Stimulated activated CD8-positive, alpha-beta memory T cell treated with anti-CD3 and anti-CD28 coated beads, Interleukin-15, amount 100 ng/mL, for 4 hours (primary cell): ENCODE measurements around the gene KISS1.
A peak's percentile ranks its signal among the peaks of the same experiment; 100 is the strongest.

Source experiments
- DNase-seq, 2 donors: peaks; one replicate each; pipeline ENCODE4 v3.0.0-alpha.2; 2020; ENCODE audit warnings: low read depth in 2 of 2

The KISS1 gene

GRCh38 chr1:204192046-204192445 lies 4.2 kb downstream of the KISS1 start:
- DNase-seq: no peak

DNA sequence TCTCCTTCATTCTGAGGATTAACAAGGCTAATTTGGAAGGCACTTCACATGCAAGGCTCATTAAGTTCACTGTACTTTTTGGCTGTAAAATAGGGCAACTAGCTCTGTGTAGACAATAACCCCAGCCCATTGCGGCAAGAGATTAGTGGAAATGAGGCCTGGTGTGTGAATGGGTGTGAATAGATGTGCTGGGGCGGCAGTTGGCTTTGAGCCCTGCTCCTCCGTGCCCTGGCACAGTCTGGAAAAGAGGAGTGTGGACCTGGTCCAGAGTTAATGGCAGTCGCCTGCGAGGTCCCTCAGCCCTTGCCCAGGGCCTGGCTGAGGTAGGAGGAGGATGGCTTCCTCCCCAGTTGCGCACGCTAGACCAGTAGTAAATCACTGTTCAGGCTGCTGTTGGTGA lies 4.8 kb downstream of the KISS1 start:
- no peak for DNase-seq

GRCh38 chr1:204190212-204191211 lies 5.8 kb downstream of the KISS1 start:
- DNase-seq: peak in 1 of 2 donors; percentile 11

GRCh38 chr1:204188959-204189639 lies 7.2 kb downstream of the KISS1 start:
- DNase-seq: no peak

DNA sequence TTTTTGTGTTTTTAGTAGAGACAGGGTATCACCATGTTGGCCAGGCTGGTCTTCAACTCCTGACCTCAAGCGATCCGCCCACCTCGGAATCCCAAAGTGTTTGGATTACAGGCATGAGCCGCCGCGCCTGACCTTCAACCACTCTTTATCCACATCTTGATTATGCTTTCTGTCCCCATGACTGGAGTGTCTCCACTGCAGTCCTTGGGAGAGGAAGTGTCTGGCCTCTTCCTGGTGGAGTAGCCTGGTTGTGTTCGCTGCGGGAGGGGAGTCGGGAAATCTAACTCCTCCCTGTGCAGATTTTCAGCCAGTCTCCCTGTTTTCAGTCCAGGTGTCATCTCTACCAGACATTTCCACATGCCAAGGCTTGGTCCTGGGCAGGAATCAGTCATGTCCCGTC lies 9.7 kb downstream of the KISS1 start:
- DNase-seq: no peak

- no peak for DNase-seq
Observed at GRCh38 chr1:204181116-204181515, 15.2 kb downstream of the KISS1 start.

GRCh38 chr1:204180133-204180532 lies 16.2 kb downstream of the KISS1 start:
- DNase-seq: no peak

DNA sequence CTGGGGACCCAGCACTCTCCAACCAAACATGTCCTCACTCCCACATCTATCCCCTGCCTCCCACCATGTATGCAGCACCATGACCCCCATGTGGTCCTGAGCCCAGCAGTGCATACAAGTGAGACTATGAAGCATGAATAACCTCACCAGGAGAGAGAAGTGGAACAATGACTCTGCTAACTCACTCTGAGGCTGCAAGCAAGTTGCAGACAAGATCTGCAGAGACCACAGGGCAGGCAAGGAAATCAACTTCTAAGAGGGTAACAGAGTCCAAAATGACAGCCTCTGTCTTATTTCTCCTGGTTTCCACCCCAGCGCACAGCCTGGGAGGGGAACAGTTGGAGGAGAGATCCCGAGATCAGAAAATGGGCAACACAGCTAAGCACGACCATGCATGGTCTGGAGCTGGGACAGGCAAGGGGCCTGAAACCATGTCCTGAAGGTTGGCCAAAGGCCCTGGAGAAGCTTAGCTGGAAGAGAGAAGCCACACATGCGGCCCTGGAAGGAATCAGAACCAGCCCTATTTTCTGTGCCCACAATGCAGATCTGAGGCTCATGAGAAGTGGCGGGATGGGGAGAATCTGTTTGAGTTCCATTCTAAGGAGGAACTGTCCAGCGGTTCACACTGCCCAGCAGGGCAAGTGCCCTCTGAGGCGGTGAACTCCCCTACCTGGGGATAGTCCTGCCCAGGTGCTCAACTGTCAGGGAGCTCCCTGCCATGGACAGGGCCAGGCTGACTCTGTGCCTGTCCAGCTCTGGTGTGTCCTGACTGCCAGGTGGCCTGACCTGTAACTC lies 17.6 kb downstream of the KISS1 start:
- no peak for DNase-seq

DNA sequence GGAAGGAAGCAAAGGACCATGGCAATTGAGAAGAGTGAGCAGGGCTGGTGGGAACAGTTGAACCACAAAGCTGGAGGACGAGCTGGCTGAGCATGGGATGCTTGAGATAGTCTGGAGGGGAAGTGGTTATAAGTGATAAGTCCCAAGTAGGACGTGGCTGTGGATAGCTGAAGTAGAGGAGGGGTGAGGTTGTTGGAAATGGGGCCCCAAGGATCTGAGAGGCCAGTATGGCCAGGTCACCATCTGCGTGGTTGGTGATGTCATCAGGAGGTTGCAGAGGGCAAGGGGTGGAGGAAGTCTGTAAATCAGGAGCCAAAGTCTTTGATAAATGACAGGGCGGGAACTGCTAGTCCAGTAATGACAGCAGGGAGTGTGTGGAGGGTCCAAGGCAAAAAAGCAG lies 19.2 kb downstream of the KISS1 start:
- no peak for DNase-seq

- DNase-seq: no peak
Observed at GRCh38 chr1:204176049-204176448, 20.2 kb downstream of the KISS1 start.

DNA sequence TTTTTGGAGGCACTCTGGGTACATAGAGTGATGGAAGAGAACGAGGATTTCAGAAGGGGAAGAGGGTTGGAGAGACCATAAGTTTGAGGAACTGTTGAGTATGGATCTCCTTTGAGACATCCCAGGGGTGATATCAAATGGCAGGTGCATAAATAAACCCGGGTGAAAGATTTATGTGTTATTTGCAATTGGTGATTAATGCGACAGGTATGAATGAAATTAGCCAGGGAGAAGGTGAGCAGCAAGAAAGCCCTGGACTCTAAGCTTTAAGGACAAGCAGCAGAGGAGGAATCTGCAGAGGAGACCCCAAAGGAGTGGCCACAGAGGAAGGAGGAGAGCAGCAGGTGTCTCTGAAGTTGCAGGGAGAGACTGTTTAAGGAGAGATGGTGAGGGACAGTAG lies 21.3 kb downstream of the KISS1 start:
- DNase-seq: no peak

- no peak for DNase-seq
Observed at GRCh38 chr1:204172404-204173029, 23.8 kb downstream of the KISS1 start.

DNA sequence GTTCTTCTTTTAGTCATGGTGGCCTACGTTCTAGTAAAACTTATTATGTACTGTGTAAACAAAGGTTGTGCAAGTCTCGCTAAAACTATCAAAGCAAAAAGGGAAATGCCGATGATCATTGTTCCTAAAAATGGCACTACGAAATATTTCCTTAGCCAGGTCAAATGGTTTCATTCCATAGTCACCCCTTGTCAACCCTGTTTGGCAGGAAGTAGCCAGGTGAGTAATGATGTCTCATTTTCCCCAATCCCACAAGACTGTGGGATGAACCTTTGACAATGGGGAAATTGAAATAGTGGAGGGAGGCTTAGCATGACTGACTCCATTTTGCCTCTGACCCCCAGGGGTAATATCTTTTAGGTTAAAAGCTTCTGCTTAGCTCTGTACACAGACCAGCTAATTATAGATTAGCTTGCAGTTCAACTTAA lies 24.5 kb downstream of the KISS1 start:
- DNase-seq: no peak

DNA sequence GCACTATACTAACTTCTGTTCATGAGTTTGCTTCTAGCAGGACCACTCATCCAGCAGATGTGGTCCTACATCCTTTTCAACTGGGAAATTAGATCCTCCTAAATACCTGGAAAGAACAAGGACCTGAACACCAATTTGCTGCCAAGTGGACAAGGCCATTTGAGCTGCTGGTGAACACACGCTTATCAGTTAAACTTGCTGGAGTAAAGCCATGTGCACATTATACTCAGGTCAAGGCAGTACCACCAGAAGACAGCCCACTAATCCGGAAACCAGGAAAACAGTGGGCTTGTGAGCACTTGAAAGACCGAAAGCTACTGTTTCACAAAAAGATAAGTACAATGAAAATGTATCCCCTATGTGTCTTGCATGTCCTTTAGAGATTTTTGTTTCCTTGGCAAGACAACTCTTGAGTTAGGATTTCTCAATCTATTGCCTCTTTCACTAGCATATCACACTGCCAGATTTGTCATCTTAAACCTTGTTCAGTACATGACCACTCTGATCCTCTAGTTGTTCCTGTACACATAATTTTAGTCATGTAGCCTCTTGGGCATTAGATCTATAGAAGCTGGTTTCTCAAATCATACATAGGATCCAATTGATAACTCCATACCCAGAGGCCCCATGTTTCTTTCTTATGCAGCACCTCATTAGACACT lies 25.7 kb downstream of the KISS1 start:
- no peak for DNase-seq

DNA sequence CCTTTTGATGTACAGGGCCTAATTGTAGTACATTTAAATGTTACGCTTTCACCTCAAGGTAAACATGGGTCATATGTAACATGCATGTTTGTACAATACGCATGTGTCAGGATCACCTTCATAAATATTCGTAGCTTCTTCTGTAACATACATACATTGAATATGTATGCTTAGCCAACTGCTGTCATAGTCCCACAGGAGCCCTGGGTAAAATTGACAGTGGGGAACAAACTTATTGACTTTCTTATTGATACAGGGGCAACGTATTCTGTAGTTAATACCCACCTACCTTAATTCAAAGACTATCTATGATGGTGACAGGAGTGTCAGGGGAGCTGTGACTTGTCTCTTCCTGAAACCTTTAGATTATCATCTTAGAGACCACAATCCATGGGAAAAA lies 26.4 kb downstream of the KISS1 start:
- DNase-seq: no peak

GRCh38 chr1:204167730-204168129 lies 28.6 kb downstream of the KISS1 start:
- no peak for DNase-seq

- no peak for DNase-seq
Observed at GRCh38 chr1:204166219-204166618, 30.1 kb downstream of the KISS1 start, which contains the start of gene REN. Gene REN (minus strand): TSS chr1:204166337. CDS start chr1:204166293, 44 bp downstream.

- peak; percentile 50 to 64 for DNase-seq
Observed at GRCh38 chr1:204162494-204163074, 33.7 kb downstream of the KISS1 start.

- no peak for DNase-seq
Observed at GRCh38 chr1:204161609-204162493, 34.4 kb downstream of the KISS1 start.

DNA sequence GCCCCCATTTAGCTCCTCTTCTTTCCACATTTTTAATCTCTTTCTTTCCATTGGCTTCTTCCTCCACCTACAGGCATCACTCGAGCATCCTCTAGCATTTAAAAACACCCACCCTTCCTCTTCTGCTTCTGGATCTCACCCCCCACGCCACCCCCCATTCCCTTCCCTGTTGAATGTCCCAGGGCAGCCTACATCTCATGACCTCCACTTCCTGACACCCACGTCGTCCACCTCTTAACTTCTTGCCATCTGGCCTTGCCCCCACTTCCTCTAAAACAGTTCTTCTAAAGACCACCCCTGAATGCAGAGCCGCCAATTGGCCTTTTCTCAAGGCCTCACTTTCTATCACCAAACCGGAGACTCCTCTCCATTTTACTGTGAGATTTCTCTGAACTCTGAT lies 38.3 kb downstream of the KISS1 start:
- DNase-seq: no peak
